Activated CD4-positive, CD25-positive, alpha-beta regulatory T cell treated with anti-CD3 and anti-CD28 coated beads, Interleukin-2, amount 50 U/mL, for 16 hours (primary cell): Measurements from ENCODE around the gene SAMD14.
A peak's percentile ranks its signal among the peaks of the same experiment; 100 is the strongest.

Experiments used
- DNase-seq: peaks from one replicate; pipeline ENCODE4 v3.0.0-alpha.2; 2020; ENCODE audit warnings: low read depth, low spot score

SAMD14 gene

DNA sequence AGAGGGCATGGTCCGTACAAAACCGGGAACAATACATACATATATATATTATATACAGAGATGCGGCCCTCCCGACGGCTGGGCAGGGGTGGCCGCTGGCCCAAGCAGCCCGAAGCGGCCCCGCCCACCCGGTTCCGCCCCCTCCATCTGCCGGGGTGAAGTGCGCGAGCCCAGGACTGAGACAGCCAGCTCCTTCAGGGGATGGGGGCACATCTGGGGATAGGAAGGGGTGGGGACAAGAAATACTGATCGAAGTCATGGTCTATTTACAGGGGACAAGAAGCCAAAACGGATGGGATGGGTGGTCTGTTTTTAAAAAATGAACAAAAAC, 3.8 kb upstream of the SAMD14 start:
- DNase-seq, result no peak

DNA sequence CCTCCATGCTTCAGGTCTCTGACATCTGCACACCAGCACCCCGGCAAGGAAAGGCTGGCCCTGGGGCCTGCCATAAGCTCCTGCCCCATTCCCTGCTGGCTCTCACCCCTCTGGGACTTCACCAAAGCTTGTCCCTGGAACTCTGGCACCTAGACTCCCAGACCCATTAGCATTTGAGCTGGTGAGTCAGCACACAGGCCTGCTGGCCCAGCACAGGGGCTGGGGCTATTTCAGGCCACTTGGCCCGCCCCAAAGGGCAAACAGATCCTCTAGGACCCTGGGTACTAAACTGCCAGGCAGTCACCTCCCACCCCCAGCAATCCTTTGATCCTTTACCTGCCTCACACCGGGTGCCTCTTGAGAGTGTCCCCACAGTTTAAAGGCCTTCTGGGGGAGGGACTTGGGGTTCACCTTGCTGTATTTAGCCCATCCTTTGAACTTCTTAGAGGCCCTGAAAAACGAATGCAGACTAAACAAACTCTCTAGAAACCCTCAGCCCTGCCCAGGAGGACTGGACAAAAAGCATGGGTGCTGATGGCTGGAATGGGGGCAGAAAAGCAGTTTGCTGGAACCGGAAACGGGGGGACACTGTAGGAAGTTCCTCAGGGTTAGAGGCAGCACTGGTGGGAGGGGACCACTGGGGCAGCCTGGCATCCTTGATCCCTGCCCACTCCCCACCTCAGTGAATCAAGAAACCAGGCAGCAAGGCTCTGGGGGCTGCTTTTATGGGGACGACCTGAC, 3.2 kb upstream of the SAMD14 start:
- no peak for DNase-seq

DNA sequence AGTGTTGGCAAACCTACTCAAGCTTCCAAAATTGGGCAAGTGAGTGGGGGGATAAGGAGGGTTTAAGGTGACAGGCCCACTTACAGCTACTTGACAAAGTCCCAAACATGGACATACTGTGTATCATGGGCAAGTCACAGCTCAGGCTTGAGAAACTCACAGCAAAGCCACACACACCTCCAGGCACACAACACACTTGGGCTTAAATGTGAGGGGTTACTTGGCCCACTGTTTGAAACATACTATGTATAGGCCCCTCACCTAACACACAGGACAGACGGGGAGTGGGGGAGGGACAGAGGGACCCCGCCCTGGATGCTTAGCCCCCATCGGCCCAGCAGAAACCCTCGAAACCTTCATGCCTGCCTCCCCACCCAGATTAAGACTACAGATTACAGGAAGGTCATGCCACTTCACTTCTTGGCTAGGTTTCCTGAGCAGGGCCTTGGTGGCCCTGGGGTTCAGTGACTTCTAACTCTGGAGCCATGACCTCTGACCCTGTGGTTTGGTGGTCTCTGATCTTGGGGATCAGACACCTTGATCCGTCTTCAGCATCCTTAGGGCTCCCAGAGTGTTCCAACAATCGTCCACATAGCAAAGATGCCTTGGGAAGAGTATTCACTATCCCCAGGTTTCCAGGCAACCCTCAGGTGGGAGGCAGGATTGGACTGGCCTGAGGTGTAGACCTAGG, 2.3 kb upstream of the SAMD14 start:
- no peak for DNase-seq

DNA sequence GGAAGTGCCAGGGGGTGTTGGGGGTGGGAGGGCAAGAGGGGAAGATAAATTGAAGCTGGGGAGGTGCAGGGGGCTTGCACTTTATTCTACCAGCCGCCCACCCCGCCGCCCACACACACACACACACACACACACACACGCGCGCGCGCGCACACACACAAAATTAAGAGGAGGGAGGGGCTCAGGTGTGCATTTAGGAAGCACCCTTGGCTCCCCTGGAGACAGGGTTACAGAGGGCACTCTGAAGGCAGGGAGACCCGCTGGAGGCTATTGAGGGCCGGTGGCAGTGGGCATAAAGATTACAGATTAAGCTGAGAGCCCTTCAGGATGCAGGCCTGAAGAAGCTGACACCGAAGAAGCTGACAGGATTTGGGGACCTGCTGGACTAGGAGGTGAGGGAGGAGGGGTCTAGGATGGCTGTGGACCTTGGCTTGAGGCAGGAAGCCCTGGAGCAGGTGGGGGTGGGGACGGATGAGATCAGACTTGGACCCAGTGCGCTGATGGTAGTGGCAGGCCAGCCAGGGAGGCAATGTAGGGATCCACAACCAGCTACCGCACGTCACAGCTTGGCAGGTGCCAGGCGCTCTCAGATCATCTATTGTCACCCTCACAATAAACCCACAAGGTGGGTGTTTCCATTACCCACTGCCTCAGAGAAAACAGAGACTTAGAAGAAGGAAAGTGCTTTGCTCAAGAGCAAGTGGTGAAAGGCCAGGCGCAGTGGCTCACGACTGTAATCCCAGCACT, 772 bp upstream of the SAMD14 start:
- DNase-seq, result no peak

DNA sequence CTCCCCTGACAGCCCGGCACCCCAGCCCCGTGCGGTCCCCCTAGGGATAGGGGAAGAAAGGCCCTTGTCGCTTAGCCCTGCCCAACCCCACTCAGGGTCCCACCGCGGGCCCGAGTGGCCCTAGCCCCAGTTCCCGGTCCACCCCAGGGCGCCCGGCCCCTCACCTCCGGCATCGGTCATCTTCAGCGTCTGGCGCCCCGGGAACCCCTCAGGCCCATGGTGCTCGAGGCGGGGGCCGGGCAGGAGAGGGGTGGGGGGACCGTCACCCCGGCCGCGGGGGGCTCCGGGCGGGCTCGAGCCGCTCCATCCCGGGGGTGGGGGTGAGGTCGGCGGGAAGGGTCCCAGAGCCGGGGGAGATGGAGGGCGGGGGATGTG, 620 bp downstream of the SAMD14 start:
- no peak for DNase-seq

DNA sequence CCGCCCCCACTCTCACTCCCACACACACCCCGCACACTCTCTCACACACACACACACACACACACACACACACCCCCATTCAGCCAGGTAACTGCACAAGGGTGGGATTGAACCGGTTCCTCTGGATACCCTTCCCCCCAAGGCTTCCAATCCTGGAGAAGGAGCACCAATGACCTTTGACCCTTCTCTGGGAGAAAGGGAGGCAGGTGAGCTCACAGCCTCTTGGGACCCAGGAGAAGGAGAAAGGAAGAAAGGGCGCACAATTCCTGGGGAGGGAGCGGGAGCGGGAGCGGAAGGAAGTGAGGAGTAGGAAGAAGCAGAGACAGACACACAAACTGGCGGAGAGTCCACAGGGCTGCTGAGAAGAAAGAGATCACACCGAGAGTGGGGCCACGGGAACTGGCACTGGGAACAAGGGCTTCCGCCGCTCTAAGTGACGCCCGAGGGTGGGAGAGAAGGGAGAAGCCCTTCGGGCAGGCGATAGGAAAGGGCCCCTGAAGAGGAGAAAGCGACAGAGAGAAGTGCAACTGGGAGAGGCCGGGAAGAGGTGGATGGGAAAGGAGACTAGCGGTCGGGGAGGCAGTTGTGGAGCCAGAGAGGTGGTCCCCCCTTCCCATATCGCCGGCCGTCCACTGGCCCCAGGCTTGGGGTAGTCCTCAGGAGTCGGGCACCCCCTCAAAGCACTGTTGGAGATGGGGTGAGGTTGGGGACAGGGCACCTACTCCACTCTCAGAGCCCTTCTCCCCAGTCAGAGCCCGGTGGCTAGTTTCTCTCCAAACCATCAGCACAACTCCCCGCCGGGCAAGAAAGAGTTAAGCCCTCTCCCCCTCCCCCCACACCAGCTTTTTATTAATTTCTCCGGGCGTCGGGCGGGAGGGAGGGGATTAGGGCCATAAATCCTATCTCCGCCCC, 1.3 kb downstream of the SAMD14 start:
- DNase-seq, result no peak

DNA sequence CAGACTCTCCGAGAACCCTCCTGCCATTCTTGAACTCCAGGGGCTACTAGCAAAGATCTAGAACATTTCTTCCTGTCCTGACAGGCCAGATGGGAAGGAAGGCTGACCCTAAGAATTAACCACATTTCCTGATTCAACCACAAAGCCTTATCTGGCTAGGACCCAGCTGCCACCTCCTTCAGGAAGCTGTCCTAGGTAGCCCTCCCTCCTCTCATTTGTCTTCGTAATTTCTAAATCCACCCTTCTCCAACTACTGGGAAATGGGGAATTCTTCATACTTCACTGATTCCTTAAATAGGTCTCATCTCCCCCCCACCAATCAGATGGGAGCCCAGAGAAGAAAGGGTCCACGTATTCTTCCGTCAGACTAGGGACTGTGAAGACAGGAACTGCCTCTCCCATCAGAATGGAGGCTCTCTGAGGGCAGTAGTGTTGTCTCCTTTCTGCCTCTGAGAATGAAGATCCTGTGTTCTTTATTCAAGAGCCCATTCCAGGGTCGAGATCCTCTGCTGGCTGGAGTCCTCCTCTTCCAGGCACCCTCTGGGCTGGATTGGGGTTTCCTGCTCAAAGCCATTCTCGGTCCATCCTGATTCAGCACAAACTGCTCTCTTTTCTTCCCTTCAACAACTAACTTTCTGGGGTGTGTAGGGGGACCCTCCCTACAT, 2.1 kb downstream of the SAMD14 start:
- no peak for DNase-seq

DNA sequence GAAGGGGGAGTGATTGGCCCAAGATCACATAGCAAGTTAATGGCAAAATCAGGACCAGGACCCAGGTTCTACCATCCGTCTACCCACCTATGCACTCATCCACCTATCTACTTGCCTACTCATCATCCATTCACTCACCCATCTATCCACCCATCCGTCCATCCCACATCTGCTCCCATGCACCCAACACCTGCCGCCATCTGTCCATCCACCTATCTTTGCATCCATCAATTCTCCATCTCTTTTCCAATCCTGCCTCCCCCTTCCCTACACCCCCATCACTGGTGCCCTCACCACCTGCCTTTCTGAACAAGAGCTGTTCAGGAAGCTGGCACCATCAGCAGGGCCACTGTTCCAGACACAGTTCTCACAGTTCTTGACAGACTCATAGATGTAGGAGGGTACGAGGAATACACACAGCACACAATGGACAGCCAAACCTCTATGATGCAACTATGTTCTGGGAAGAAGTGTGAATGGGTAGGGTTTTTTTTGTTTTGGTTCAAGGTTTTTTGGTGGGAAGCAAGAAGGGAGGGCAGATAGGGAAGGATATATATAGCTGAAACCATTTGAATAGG, 4.5 kb downstream of the SAMD14 start:
- no peak for DNase-seq

DNA sequence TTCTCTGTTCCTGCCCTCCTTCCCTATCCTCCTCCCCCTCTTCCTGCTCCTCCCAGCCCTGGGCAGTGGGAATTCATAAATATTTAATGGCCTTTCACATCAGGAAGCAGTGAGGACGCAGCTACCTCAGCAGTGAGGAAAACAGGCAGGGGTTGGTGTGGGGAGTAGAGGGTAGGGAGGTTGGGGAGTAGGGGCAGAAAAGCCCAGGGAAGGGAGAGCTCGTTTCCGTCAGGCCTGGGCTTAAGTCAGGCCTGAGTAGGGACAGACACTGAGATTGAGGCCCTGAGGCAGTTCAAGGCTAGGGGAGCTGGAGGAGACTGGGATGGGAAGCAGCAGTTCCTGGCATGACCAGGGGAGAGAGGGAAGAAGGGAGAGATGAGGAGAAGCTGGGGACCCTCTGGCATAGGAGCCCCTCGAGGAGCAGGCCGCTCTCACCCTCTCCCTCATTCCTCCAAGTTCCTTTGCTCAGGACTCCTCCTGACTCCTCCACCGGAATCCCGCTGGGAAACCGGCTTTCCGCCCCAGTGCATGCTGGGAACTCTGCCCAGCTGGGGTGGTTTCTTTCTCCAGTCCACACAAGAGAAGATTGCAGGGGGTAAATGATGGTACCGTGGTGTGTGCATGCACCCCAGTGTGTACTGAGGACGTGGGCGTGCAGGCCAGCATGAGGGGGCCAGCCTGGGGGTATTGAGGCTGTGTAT, 6.2 kb downstream of the SAMD14 start:
- no peak for DNase-seq

DNA sequence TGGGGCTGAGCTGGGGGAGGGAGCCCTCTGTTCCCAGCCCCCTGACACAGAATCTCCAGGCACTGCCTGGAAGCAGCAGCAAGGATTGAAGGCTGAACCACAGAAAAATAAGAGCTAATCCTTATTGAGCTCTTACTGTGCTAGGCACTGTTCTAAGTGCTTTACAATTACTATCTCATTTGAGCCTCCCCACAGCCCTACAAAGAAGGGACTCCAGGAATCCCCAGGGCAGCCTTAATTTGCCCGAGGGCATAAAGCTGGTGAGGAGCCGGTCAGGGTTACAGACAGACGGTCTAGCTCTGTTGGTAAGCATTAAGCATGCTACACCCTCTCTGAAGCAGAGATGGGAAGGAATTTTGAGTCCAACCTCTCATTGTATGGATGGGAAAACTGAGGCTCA, 7.0 kb downstream of the SAMD14 start:
- DNase-seq, result no peak

DNA sequence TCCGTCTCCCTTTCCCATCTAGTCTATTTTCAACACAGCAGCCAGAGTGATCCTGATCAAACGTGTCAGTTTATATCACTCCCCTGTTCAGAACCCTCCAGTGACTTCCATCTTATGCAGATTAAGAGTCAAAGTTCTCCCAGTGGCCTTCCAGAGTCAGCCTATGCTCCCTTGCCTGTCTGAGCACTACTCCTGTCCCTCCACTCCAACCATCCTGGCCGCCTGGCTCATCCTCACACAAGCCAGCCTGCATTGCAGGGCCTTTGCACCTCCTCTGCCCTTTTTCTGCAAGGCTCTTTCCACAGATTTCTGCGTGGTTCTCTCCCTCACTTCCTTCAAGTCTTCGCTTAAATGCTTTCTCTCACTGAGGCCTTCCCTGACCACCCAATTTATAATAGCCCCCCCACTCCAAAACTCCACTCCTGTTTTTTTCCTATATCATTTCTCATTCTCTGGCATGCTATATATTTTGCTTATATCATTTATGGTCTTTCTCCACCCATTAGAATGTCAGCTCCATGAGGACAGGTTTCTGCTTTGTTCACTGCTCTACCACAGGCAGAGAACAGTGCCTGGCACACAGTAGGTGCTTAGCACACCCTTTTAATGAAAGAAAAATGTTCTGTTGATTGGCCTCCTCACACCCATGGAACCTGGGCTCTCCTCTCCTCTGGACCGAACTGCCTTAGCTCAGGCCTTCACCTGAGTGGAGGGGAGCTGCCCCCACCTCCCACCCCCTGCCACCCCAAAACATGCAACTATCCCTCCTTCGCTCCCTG, 9.3 kb downstream of the SAMD14 start:
- DNase-seq, result no peak

DNA sequence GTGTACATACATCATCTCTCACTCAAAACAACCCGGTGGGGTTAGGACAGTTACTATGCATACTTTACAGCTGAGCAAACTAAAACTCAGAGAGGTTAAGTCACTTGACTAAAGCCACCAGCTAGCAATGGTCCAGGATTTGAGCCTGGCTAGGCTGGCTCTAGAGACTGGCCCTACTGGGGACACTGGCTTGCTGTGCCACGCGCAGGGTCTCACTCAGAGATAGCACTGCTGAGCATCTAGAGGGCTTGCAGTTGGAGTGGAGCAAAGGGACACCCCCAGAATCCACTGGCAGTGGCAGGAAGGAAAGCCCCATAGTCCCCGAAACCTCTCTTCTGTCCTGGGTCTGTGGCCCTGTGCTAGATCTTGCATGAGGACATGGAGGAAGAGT, 11.1 kb downstream of the SAMD14 start:
- no peak for DNase-seq

DNA sequence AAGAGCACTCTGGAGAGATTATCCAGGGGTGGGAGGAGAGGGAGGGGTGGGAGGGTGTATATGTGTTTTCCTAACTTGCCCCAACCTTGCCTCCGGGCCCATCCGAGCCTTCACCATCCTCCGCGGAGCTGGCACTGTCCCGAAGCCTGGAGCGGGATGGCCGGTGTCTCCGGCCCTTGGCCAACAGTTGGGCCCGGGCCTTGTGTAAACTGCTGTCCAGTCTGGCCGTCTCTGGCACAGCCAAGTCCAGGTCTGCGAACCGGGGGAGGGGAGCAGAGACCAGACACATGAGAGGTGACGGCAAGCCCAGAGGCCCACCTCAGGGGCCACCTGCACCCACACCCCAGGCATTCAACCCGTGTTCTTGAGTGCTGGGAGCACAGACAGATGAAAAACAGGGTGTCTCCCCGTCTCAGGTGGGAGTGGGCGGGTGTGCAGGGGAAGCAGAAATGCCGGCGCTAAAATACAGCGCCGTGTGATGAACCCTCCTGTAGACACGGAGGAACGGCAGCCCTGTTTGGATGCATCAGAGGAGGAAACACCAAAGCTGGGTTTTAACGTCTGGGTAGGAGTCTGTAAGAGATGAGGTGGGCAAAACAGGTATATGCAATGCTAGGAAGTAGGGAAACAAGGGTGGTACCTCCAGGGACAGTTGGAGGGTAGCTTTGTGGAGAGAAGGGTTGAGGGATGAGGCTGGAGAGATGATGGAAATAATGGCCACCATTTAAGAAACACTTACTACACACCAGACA, 11.7 kb downstream of the SAMD14 start:
- DNase-seq, result no peak

DNA sequence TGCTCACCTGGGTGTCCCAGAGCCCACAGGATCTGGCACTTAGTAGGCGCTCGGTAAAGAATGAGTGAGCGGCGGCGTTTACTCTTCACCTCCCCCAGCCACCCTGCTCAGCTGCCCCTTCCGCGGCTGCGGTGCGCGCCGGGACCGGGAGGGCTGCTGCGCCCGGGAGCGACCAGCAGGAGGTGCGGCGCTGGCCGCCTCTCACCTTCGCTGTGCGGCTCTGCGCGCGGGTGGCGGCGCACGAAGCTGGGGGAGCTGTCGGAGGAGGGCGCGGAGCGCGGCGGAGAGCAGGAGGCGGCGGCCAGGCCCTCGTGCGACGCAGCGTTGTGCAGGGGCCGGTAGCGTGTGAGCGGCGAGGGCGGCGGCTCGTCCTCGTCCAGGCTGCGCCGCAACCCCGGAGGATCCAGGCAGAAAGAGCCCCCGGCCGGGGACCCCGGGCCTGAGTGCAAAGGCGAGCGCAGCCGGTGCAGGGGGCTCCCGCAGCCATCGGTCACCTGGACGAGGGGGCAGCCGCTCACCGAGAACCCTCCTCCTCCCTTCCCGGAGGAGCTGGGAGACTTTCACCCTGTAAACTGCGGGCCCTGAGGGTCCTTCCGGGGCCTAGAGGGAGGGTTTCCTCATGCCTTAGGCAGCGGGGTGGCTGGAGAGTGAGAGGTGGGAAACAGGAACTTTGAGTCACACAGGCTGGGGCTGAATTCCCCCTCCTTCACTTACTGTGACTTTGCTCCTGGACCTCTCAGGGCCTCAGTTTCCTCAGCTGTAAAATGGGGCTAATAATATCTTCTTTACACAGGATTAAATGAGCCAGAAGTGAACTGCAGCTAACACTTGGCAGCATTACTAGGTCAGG, 12.5 kb downstream of the SAMD14 start:
- peak; percentile 28 for DNase-seq

DNA sequence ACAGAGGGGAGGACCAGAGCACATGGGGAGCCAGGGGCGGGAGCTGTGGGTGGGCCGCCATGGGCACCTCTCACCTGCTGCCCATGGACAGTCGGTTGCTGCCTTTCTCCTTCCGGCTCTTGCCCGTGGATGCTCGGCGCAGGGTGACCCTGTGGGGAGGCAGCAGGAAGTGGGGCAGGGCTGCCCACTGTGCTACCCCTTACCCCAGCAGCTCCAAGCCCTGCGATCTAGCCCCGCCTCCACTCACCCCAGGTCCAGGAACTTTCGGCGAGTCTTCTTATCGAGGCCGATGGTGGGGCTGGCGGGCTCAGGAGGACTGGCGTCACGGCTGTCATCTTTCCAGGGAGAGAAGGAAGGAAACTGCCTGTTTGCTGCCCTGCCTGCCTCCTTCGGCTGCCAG, 14.2 kb downstream of the SAMD14 start:
- no peak for DNase-seq

DNA sequence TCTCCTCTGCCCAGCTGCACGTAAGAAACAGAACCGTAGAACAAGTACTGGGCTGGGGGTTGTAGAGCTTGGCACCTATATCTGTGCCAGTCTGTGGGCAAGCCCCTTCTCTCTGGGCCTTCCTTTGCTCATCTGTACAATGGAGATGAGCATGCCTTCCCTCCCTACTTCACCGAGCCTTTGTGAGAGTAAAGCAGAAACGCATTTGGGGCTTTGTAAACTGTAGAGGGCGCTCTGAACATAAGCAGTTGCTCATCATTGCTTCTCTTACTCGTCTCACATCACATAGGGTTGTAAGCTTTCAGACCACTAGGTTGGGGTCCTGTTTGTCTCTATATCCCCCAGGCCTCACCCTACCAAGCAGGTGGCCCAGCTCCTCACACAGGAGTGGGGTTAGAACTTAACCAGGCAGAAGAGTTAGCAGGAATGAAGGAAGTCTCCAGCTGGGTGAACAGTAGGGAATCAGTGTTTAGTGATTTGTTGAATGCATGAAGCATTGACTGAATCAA, 15.1 kb downstream of the SAMD14 start:
- DNase-seq, result no peak

DNA sequence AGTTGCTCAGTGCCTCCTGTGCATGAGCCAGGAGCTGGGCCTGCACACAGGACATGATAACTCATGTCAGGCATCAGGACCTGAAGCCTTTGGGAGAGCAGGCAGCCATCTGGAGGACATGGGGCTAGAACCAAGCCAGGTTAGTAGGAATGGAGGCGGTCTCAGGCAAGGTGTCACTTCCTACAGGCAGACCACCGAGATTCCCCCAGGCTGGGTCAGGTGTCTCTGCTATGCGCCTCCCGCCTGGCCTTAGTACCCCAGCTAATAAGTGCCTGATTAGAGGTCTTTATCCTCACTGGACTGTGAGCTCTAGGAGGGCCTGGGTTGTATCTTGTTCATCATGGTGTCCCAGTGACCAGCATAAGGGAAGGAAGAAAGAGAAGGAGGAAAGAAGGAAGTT, 15.6 kb downstream of the SAMD14 start:
- DNase-seq, result no peak
